ENCODE measurements around the gene TMEM190. TPM values are rescaled to one million over a fixed set of nuclear protein-coding genes. Genes with fewer than 3 reads are reported as not detected.

Gene TMEM190
- total and polyA plus RNA-seq, 9 of the 15 experiments (the other 6 are each of a cell fraction or from before 2014, with no cell fraction given) = not detected

GRCh38 chr19:55407800-55408532 is 31.3 kb downstream of the TMEM190 start (continued):
- peak; percentile 51; the same call in 1 of the 2 replicates for TF ChIP-seq PBX2 (CRISPR knock-in tag; IDR thresholded peaks at IDR 0.05; ENCODE audit: low read depth)
- TF ChIP-seq PBX2 (tag; conservative IDR thresholded peaks at IDR 0.05; ENCODE audit: low read depth) = peak; percentile 96
- TF ChIP-seq PTTG1 (tag; IDR thresholded peaks at IDR 0.05; ENCODE audit: low read depth) = no peak
- no peak; the same call in 1 of the 2 replicates for TF ChIP-seq ZNF197 (CRISPR knock-in tag; IDR thresholded peaks at IDR 0.05; ENCODE audit: low read depth)
- TF ChIP-seq NFE2L1 (tag; IDR thresholded peaks at IDR 0.05; ENCODE audit: borderline replicate concordance, low read depth) = no peak
- TF ChIP-seq CLOCK (CRISPR knock-in tag; IDR thresholded peaks at IDR 0.05; ENCODE audit: borderline replicate concordance) = no peak
- no peak for TF ChIP-seq PHF20 (IDR thresholded peaks at IDR 0.05; ENCODE audit: partially characterized antibody)
- TF ChIP-seq FOXA3 (CRISPR knock-in tag; conservative IDR thresholded peaks at IDR 0.05 in 1 of 2, IDR thresholded peaks at IDR 0.05 in 1 of 2) = no peak; a peak in 1 of 4 replicates
- TF ChIP-seq NEUROD1 (IDR thresholded peaks at IDR 0.05; ENCODE audit: borderline replicate concordance, low read depth, low read length, partially characterized antibody) = peak; percentile 74
- no peak for TF ChIP-seq NUFIP1 (IDR thresholded peaks at IDR 0.05; ENCODE audit: partially characterized antibody)
- TF ChIP-seq ZBTB1 (CRISPR knock-in tag; IDR thresholded peaks at IDR 0.05; ENCODE audit: borderline replicate concordance, low read depth) = peak; percentile 33; the same call in 1 of the 2 replicates
- no peak for TF ChIP-seq ETS2 (tag; IDR thresholded peaks at IDR 0.05; ENCODE audit: borderline replicate concordance, poor library complexity, severe bottlenecking)
- TF ChIP-seq KLF1 (tag; IDR thresholded peaks at IDR 0.05) = no peak
- TF ChIP-seq PURB (CRISPR knock-in tag; IDR thresholded peaks at IDR 0.05; ENCODE audit: low read depth) = no peak
- TF ChIP-seq ZNF696 (CRISPR knock-in tag; conservative IDR thresholded peaks at IDR 0.05) = no peak
- TF ChIP-seq PHTF2 (CRISPR knock-in tag; IDR thresholded peaks at IDR 0.05) = no peak
- no peak for TF ChIP-seq FOXK1 (CRISPR knock-in tag; IDR thresholded peaks at IDR 0.05; ENCODE audit: borderline replicate concordance)
- no peak for TF ChIP-seq MCM2 (IDR thresholded peaks at IDR 0.05; ENCODE audit: low read depth)
- 0 out of 2 replicates have a peak, but pooled peaks have one; percentile 48 for TF ChIP-seq TGIF2 (CRISPR knock-in tag; IDR thresholded peaks at IDR 0.05)
- no peak; the same call in 1 of the 2 replicates for TF ChIP-seq ZNF76 (CRISPR knock-in tag; IDR thresholded peaks at IDR 0.05; ENCODE audit: borderline replicate concordance)
- TF ChIP-seq HNRNPL (IDR thresholded peaks at IDR 0.05; ENCODE audit: low read depth, low read length) = no peak
- no peak for TF ChIP-seq POLR3A (IDR thresholded peaks at IDR 0.05; ENCODE audit: borderline replicate concordance, extremely low read depth, insufficient read depth, insufficient read length)
- no peak for TF ChIP-seq ZNF253 (CRISPR knock-in tag; conservative IDR thresholded peaks at IDR 0.05)

Measured in K562 (cell line).